A549 (cell line): Measurements from ENCODE around the gene BRD3OS. TPM values are rescaled to one million over a fixed set of nuclear protein-coding genes. Genes with fewer than 3 reads are reported as not detected.
A peak's percentile ranks its signal among the peaks of the same experiment; 100 is the strongest.

Experiments used
- ATAC-seq, 2 experiments: fragments of 200-7000 bp in 1 of 2; fragments of >200 bp in 1 of 2; cut with Nextera tagmentation in 1 of 2; cut with Tn5 transposase in 1 of 2; 3 replicates each; pipeline versions ENCODE4 v1.8.0 to v1.9.1; 2018 to 2020; ENCODE audit warnings: mild to moderate bottlenecking in 1 of 2, moderate library complexity in 1 of 2
- CTCF ChIA-PET: fragments of 300-600 bp; sonication (Branson Sonifier 250); formaldehyde crosslinking; extraction: SDS; loops from one replicate; lab custom pipeline; 2021; ENCODE audit warnings: antibody characterized with exemption, inconsistent platforms; lab: Yijun Ruan, JAX
- POLR2A ChIA-PET: fragments of 350-600 bp; formaldehyde crosslinking; extraction: SDS; loops from one replicate; lab custom pipeline; 2021; ENCODE audit warnings: antibody characterized with exemption, inconsistent platforms; lab: Yijun Ruan, JAX
- DNase-seq, 2 experiments: peaks; one replicate each; pipeline versions ENCODE4 v3.0.0 to v3.0.0-alpha.2; 2011 to 2016; ENCODE audit warnings: low read depth in 1 of 2, low spot score in 1 of 2
- FAIRE-seq: peaks from 2 replicates; lab custom pipeline; 2011; peaks lifted over from hg19 to GRCh38; lab: Jason Lieb, UNC
- H3K27ac ChIP-seq, 2 experiments: fragments of >200 bp; sonication (Bioruptor Twin); formaldehyde crosslinking; 3 replicates each; pipeline ENCODE4 v1.5.1; 2016 to 2017
- H3K4me1 ChIP-seq: fragments of >200 bp; sonication (Bioruptor Twin); formaldehyde crosslinking; 3 replicates; pipeline ENCODE4 v1.6.1; 2016
- H3K4me2 ChIP-seq: fragments of >200 bp; sonication (Bioruptor Twin); formaldehyde crosslinking; 3 replicates; pipeline ENCODE4 v1.6.1; 2016
- H3K4me3 ChIP-seq: fragments of >200 bp; sonication (Bioruptor Twin); formaldehyde crosslinking; 3 replicates; pipeline ENCODE4 v1.5.1; 2016
- H3K9me3 ChIP-seq: fragments of >200 bp; sonication (Bioruptor Twin); formaldehyde crosslinking; 3 replicates; pipeline ENCODE4 v1.6.1; 2016
- ATOH8 ChIP-seq: fragments of 250-450 bp; sonication (Bioruptor Pico); IDR thresholded peaks from 2 replicates; pipeline ENCODE4 v1.5.0; 2020; ENCODE audit warnings: low read depth, mild to moderate bottlenecking, moderate library complexity
- BCL3 ChIP-seq: fragments of >200 bp; sonication (Bioruptor Twin); formaldehyde crosslinking; IDR thresholded peaks from 3 replicates; pipeline ENCODE4 v1.6.1; 2016
- CHD2 ChIP-seq: fragments of 150-350 bp; IDR thresholded peaks from 2 replicates; pipeline ENCODE4 v1.6.1; 2014; ENCODE audit warnings: low read length; ENCODE audit not compliant: partially characterized antibody
- EHF ChIP-seq: fragments of 250-450 bp; sonication (Bioruptor Pico); IDR thresholded peaks from 2 replicates; pipeline ENCODE4 v1.5.0; 2020; ENCODE audit warnings: mild to moderate bottlenecking
- ESRRA ChIP-seq: fragments of 150-350 bp; IDR thresholded peaks from 2 replicates; pipeline ENCODE4 v1.6.1; 2014; ENCODE audit warnings: mild to moderate bottlenecking, low read length, borderline replicate concordance
- GATA3 ChIP-seq: IDR thresholded peaks from 2 replicates; pipeline ENCODE4 v1.6.1; 2012; ENCODE audit warnings: borderline replicate concordance
- HES2 ChIP-seq: fragments of >200 bp; sonication (Bioruptor Twin); formaldehyde crosslinking; IDR thresholded peaks from 2 replicates; pipeline ENCODE4 v1.6.1; 2016
- JUN ChIP-seq, 2 experiments: fragments of >200 bp; sonication (Bioruptor Twin); formaldehyde crosslinking; IDR thresholded peaks; 2 replicates in 1 of 2; 3 replicates in 1 of 2; pipeline ENCODE4 v1.6.1; 2016 to 2017
- MAX ChIP-seq: IDR thresholded peaks from 2 replicates; pipeline ENCODE4 v1.6.1; 2012
- MYC ChIP-seq: IDR thresholded peaks from 2 replicates; pipeline ENCODE4 v1.6.1; 2012; ENCODE audit warnings: mild to moderate bottlenecking, inconsistent platforms, low read length, improper control_type of control experiment, borderline replicate concordance
- NPAS2 ChIP-seq: fragments of 250-450 bp; sonication (Bioruptor Pico); IDR thresholded peaks from 2 replicates; pipeline ENCODE4 v1.8.0; 2022; ENCODE audit warnings: mild to moderate bottlenecking, moderate library complexity, borderline replicate concordance
- PHF8 ChIP-seq: fragments of 200-600 bp; sonication (generic); IDR thresholded peaks from 2 replicates; pipeline ENCODE4 v1.6.1; 2016; ENCODE audit warnings: low read depth, mild to moderate bottlenecking, antibody characterized with exemption, moderate library complexity, borderline replicate concordance
- RARB ChIP-seq: fragments of 250-450 bp; sonication (Bioruptor Pico); IDR thresholded peaks from 2 replicates; pipeline ENCODE4 v1.8.0; 2021; ENCODE audit warnings: mild to moderate bottlenecking, moderate library complexity
- RNF2 ChIP-seq: fragments of 200-600 bp; sonication (generic); IDR thresholded peaks from 2 replicates; pipeline ENCODE4 v1.6.1; 2016; ENCODE audit warnings: low read depth, mild to moderate bottlenecking, antibody characterized with exemption, moderate library complexity, borderline replicate concordance
- SREBF2 ChIP-seq: fragments of 450-650 bp; IDR thresholded peaks from 2 replicates; pipeline ENCODE4 v1.6.1; 2014; ENCODE audit warnings: mild to moderate bottlenecking, moderate library complexity
- TP53 ChIP-seq: fragments of 250-450 bp; sonication (Bioruptor Pico); IDR thresholded peaks from 2 replicates; pipeline ENCODE4 v1.5.0; 2021; ENCODE audit warnings: mild to moderate bottlenecking, moderate library complexity
- USF2 ChIP-seq: fragments of 450-650 bp; IDR thresholded peaks from 2 replicates; pipeline ENCODE4 v1.6.1; 2014; ENCODE audit warnings: antibody characterized with exemption
- ZFP36 ChIP-seq: fragments of 450-650 bp; IDR thresholded peaks from 2 replicates; pipeline ENCODE4 v1.6.1; 2014; ENCODE audit warnings: borderline replicate concordance; ENCODE audit not compliant: partially characterized antibody
- WGBS: methylation state at CpG from one replicate; pipeline ENCODE4 v1.1.6; 2017; ENCODE audit errors: missing lambda C conversion rate; 5-methylcytosine and 5-hydroxymethylcytosine counted together
- polyA plus RNA-seq, 4 experiments: library from polyadenylated mRNA; depleted of rRNA in 3 of 4; stranded (reverse); fragments of >200 nt; fragmentation: RNase III in 1 of 4; extraction: RNeasy Plus Mini Kit Qiagen cat#74134 plus additional on column Dnase treatment in 1 of 4; gene quantifications; 2 replicates in 3 of 4; 3 replicates in 1 of 4; pipeline ENCODE4 v1.2.3, GENCODE V29; 2011 to 2017

Gene BRD3OS
- polyA plus RNA-seq, 2 of the 4 experiments (the other 2 are of a cell fraction), result 10.4 to 10.8 TPM

GRCh38 chr9:134054891-134055811 is 29.9 kb downstream of the BRD3OS start:
- Histone ChIP-seq H3K4me3 (no peak overlapping the region), H3K4me2 (peak overlapping the region; percentile 60; the same call in 2 of the 3 replicates), H3K27ac (peak overlapping the region; percentile 45 to 67; a peak in 4 of 6 replicates), H3K4me1 (peaks cover 28% of the 10 kb centered on the region), H3K9me3 (no peaks in the 10 kb centered on the region)
- no peak; a peak in 2 of 6 replicates for ATAC-seq
- WGBS, result 88% methylated on average over 20 of the region's 28 CpGs
- no peak for DNase-seq
- CTCF ChIA-PET, result interaction anchor here (1.1 to 1.2 kb wide), 2 partner anchors 11 to 61 kb away, joined by 4 read pairs; no protein-coding TSS in a partner anchor
- FAIRE-seq, result no peak
- POLR2A ChIA-PET, result no interaction called here
- no peak for TF ChIP-seq TP53 (CRISPR knock-in tag)
- TF ChIP-seq, all 56 proteins: peak for 0

- TF ChIP-seq USF2 (no peak), NPAS2 (CRISPR knock-in tag) (no peak), MAX (peak; percentile 15; the same call in 1 of the 2 replicates)
- H3K4me3 ChIP-seq, result no peak overlapping the region
- peak in 1 of 2 experiments; percentile 69; a peak in 3 of 6 replicates for ATAC-seq
- ChIA-PET CTCF (interaction anchor here (1.1 to 1.2 kb wide), 2 partner anchors 11 to 62 kb away, joined by 4 read pairs; no protein-coding TSS in a partner anchor), POLR2A (no interaction called here)
- peak; percentile 28 to 45 for DNase-seq
- peaks cover 28% of the 10 kb centered on the region for H3K4me1 ChIP-seq
- peak overlapping the region; percentile 45 to 67; a peak in 5 of 6 replicates for H3K27ac ChIP-seq
- no peak for FAIRE-seq
- WGBS, result 35% methylated on average over 11 of the region's 13 CpGs
- H3K9me3 ChIP-seq, result no peaks in the 10 kb centered on the region
- H3K4me2 ChIP-seq, result peak overlapping the region; percentile 60
Measured at GRCh38 chr9:134055981-134056461, 30.7 kb downstream of the BRD3OS start.

- DNase-seq (no peak), ATAC-seq (no peak), FAIRE-seq (no peak)
- peak overlapping the region; percentile 60 for H3K4me2 ChIP-seq
- TF ChIP-seq ESRRA, result no peak
- TF ChIP-seq EHF (CRISPR knock-in tag), result no peak
- no peak for TF ChIP-seq ATOH8
- no peak for TF ChIP-seq BCL3
- no peak for TF ChIP-seq MAX
- no peak for TF ChIP-seq JUN (IDR thresholded peaks at IDR 0.05)
- TF ChIP-seq USF2, result no peak
- TF ChIP-seq ZFP36, result no peak
- no peak for TF ChIP-seq GATA3
- no peak for TF ChIP-seq RNF2
- TF ChIP-seq HES2, result no peak
- no peak for TF ChIP-seq RARB (CRISPR knock-in tag)
- no peak for TF ChIP-seq CHD2
- no peak for TF ChIP-seq MYC
- TF ChIP-seq SREBF2, result no peak
- TF ChIP-seq PHF8, result no peak
- no peak for TF ChIP-seq NPAS2 (CRISPR knock-in tag)
- WGBS, result 81% methylated on average over 17 of the region's 23 CpGs
- no peaks in the 10 kb centered on the region for H3K9me3 ChIP-seq
- POLR2A ChIA-PET, result no interaction called here
- CTCF ChIA-PET, result interaction anchor here (1.1 to 1.2 kb wide), 2 partner anchors 12 to 63 kb away, joined by 4 read pairs; no protein-coding TSS in a partner anchor
- no peak overlapping the region for H3K4me3 ChIP-seq
- peak overlapping the region; percentile 45 to 67; a peak in 5 of 6 replicates for H3K27ac ChIP-seq
- peaks cover 28% of the 10 kb centered on the region for H3K4me1 ChIP-seq
Measured at GRCh38 chr9:134056483-134057306, 31.4 kb downstream of the BRD3OS start.
